Cardiac muscle cell (in vitro differentiated cells and primary cell): ENCODE results near the gene KDM4B. TPM values are rescaled to one million over a fixed set of nuclear protein-coding genes. Genes with fewer than 3 reads are reported as not detected.
A peak's percentile ranks its signal among the peaks of the same experiment; 100 is the strongest.

Source experiments
- DNase-seq, 2 donors: peaks; one replicate each; pipeline versions ENCODE4 v3.0.0 to v3.0.0-alpha.2; 2010 to 2017; ENCODE audit warnings: low read depth in 1 of 2, low spot score in 1 of 2
- H3K27ac ChIP-seq: fragments of 200-600 bp; sonication (generic); 2 replicates; pipeline ENCODE4 v1.5.1; 2016
- H3K27me3 ChIP-seq: fragments of 200-600 bp; sonication (generic); 2 replicates; pipeline ENCODE4 v1.6.0; 2016; ENCODE audit warnings: control low read depth
- H3K36me3 ChIP-seq: fragments of 200-600 bp; sonication (generic); 2 replicates; pipeline ENCODE4 v1.5.1; 2016; ENCODE audit warnings: control low read depth
- H3K4me1 ChIP-seq: fragments of 200-600 bp; sonication (generic); 2 replicates; pipeline ENCODE4 v1.8.1; 2017; ENCODE audit warnings: low read depth, mild to moderate bottlenecking, mixed run types
- H3K4me3 ChIP-seq: fragments of 200-600 bp; sonication (generic); 2 replicates; pipeline ENCODE4 v1.5.1; 2016; ENCODE audit warnings: mild to moderate bottlenecking
- H3K9me3 ChIP-seq: fragments of 200-600 bp; sonication (generic); 2 replicates; pipeline ENCODE4 v1.5.1; 2017; ENCODE audit warnings: low read depth, mild to moderate bottlenecking, control low read depth
- polyA plus RNA-seq: library from polyadenylated mRNA; unstranded; fragments of >200 nt; fragmentation: Nextera tagmentation; extraction: Ambion mirVana; gene quantifications from 2 replicates; pipeline ENCODE4 v1.2.1, GENCODE V29; 2016
- total RNA-seq: library from RNA; depleted of rRNA; stranded (reverse); fragments of >200 nt; gene quantifications from 2 replicates; pipeline ENCODE4 v1.2.3, GENCODE V29; 2016
- TF ChIP-seq, protein P1 (sequence below): IDR thresholded peaks from 2 replicates; pipeline ENCODE4 v1.5.1; 2012; ENCODE audit warnings: low read depth, mild to moderate bottlenecking, low read length

The KDM4B gene
- total and polyA plus RNA-seq, 2 experiments from 2014 or later: 74.6 to 90.6 TPM

DNA sequence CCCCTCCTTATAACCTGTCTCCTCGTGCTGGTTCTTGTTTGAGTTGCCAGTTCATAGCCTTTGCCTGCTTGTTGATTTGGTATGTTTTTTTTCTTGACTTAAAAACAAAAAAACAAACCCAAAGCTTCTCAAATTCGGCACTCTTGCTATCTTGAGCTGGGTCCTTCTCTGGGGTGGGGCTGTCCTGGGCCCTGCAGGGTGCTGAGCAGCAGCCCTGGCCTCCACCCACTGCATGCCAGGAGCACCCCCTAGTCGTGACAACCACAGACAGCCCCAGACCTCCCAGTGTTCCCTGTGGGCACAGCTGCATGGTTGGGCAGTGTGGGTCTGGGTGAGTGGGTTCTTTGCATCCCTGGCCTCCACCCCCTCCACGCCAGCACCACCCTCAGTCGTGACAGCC is 27.8 kb downstream of the KDM4B start:
- Histone ChIP-seq H3K9me3 (no peaks in the 10 kb centered on the region), H3K4me1 (peaks cover 10% of the 10 kb centered on the region), H3K36me3 (no peaks in the 10 kb centered on the region), H3K27ac (no peak overlapping the region), H3K4me3 (no peak overlapping the region), H3K27me3 (no peaks in the 10 kb centered on the region)
- TF ChIP-seq, protein P1, sequence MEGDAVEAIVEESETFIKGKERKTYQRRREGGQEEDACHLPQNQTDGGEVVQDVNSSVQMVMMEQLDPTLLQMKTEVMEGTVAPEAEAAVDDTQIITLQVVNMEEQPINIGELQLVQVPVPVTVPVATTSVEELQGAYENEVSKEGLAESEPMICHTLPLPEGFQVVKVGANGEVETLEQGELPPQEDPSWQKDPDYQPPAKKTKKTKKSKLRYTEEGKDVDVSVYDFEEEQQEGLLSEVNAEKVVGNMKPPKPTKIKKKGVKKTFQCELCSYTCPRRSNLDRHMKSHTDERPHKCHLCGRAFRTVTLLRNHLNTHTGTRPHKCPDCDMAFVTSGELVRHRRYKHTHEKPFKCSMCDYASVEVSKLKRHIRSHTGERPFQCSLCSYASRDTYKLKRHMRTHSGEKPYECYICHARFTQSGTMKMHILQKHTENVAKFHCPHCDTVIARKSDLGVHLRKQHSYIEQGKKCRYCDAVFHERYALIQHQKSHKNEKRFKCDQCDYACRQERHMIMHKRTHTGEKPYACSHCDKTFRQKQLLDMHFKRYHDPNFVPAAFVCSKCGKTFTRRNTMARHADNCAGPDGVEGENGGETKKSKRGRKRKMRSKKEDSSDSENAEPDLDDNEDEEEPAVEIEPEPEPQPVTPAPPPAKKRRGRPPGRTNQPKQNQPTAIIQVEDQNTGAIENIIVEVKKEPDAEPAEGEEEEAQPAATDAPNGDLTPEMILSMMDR: no peak
- DNase-seq: no peak

DNA sequence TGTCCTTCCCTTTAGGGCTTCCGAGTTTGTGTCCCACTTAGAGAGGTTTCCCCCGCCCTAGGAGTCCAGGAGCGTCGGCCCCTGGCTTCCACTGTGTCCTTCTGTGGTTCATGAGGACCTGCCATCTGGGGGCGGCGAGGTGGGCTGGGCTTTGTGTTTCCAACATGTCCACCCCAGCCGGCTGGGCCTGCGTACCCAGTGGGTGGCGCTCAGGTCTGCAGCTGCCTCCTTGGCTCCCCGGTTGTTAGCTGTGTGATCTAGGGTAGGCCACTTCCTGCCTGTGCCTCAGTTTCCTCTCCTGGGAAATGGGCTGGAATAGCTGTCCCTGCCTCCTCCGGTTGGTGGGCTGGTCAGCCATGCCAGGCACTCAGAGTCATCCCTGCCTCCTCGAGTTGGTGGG is 28.4 kb downstream of the KDM4B start:
- TF ChIP-seq, protein P1: no peak
- H3K36me3 ChIP-seq: no peaks in the 10 kb centered on the region
- H3K27me3 ChIP-seq: no peaks in the 10 kb centered on the region
- no peaks in the 10 kb centered on the region for H3K9me3 ChIP-seq
- peaks cover 4% of the 10 kb centered on the region for H3K4me1 ChIP-seq
- no peak overlapping the region for H3K4me3 ChIP-seq
- DNase-seq: no peak
- no peak overlapping the region for H3K27ac ChIP-seq

DNA sequence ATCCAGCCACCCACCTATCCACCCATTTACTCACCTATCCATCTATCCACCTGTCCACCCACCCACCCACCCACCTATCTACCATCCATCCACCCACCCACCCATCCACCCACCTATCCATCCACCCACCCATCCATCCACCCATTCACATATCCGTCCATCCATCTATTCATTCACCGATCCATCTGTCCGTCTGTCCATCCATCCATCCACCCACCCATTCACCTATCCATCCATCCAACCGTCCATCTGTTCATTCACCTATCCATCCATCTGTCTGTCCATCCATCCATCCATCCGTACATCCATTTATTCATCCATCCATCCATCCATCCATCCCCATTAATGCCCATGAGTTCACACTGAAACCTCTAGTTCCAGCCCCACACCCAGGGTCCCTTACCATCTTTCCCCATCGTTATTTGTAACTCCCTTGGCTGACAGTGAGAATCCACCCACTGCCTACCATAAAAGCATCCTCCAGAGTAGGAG is 31.3 kb downstream of the KDM4B start:
- DNase-seq: no peak
- Histone ChIP-seq H3K27me3 (no peaks in the 10 kb centered on the region), H3K9me3 (no peaks in the 10 kb centered on the region), H3K36me3 (no peaks in the 10 kb centered on the region), H3K27ac (no peak overlapping the region), H3K4me1 (peaks cover 3% of the 10 kb centered on the region), H3K4me3 (no peak overlapping the region)
- TF ChIP-seq, protein P1: no peak

DNA sequence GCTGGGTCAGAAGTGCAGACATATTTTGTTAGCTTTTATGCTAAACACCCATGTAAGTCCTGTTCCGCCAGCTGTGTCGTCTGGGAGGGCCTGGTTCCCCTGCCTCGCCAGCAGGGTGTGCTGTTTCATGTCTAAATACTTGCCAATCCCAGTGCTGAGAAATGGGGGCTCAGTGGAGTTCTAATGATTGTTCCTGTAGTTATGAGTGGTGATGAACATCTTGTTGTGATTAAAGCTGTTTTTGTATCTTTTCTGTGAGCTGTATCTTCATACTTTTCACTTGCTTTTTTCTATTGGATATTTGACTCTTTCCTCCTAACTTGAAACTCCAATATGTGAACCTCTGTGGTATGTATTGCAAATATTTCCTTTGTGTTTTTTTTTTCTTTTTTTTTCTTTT is 32.7 kb downstream of the KDM4B start:
- H3K4me3 ChIP-seq: no peak overlapping the region
- DNase-seq: peak in 1 of 2 donors; percentile 72

DNA sequence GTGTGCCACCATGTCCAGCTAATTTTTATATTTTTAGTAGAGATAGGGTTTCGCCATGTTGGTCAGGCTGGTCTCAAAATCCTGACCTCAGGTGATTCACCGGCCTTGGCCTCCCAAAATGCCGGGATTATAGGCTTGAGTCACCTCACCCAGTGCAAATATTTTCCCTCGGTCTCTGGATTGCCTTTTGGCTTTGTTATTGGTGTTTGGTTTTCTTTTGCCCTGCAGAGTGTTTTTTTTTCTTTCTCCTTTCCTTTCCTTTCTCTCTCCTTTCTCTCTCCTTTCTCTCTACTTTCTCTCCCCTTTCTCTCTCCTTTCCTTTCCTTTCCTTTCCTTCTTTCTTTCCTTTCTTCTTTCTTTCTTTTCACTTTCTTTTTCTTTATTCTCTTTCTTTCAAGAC is 33.2 kb downstream of the KDM4B start:
- no peaks in the 10 kb centered on the region for H3K27me3 ChIP-seq
- H3K9me3 ChIP-seq: no peaks in the 10 kb centered on the region
- H3K36me3 ChIP-seq: no peaks in the 10 kb centered on the region
- H3K4me1 ChIP-seq: no peaks in the 10 kb centered on the region
- H3K4me3 ChIP-seq: no peak overlapping the region
- TF ChIP-seq, protein P1: no peak
- no peak overlapping the region for H3K27ac ChIP-seq
- peak in 1 of 2 donors; percentile 27 for DNase-seq

More for the DNA sequence above, 32.7 kb downstream of the KDM4B start:
- H3K9me3 ChIP-seq: no peaks in the 10 kb centered on the region
- no peak overlapping the region for H3K27ac ChIP-seq
- H3K4me1 ChIP-seq: no peaks in the 10 kb centered on the region
- H3K27me3 ChIP-seq: no peaks in the 10 kb centered on the region
- TF ChIP-seq, protein P1: peak; percentile 86
- no peaks in the 10 kb centered on the region for H3K36me3 ChIP-seq

DNA sequence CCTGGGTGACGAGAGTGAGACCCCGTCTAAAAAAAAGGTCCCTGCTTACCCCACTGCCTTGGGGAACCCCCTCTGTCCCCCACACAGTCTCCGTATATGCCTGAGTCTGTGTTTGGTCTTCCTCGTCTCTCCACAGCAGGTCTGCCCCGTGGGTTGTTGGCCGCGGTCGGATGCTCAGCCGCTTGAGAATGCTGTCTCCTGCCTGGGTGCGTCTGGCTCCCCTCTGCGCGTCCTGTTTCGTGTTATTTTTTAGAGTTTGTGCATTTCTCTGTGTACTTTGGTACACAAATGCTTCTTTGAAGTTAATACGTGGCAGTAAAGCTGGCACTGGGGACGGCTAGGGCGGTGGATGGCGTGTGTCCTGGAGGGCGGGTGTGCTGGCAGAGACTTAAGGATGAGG is 34.9 kb downstream of the KDM4B start:
- no peak for DNase-seq
- Histone ChIP-seq H3K27me3 (no peaks in the 10 kb centered on the region), H3K36me3 (no peaks in the 10 kb centered on the region), H3K4me3 (no peak overlapping the region), H3K4me1 (no peaks in the 10 kb centered on the region), H3K9me3 (no peaks in the 10 kb centered on the region), H3K27ac (no peak overlapping the region)
- TF ChIP-seq, protein P1: no peak
